ENCODE measurements around the gene SEC14L1.

- TF ChIP-seq CTCF (IDR thresholded peaks at IDR 0.05) (no peak), POLR2AphosphoS5 (IDR thresholded peaks at IDR 0.05) (no peak), POLR2A (IDR thresholded peaks at IDR 0.05) (no peak)
Measured at GRCh38 chr17:77258638-77259037, 117.9 kb downstream of the SEC14L1 start.
